ENCODE results near the gene C22orf42.
"Not testable (repeated sequence)": the region's sequence is repeated elsewhere in the genome, so short reads cannot be mapped to it uniquely, and the experiment has no call there.

The C22orf42 gene

GRCh38 chr22:32142600-32142999, 16.5 kb downstream of the C22orf42 start:
- Histone ChIP-seq H2AFZ (ENCODE audit: low read length) (no peak overlapping the region), H3K27ac (ENCODE audit: low read depth, low read length, poor library complexity, severe bottlenecking) (no peak overlapping the region), H3K79me2 (ENCODE audit: insufficient read depth, low read length) (no peaks in the 10 kb centered on the region), H4K20me1 (ENCODE audit: insufficient read depth, low read length) (no peaks in the 10 kb centered on the region), H3K36me3 (ENCODE audit: insufficient read depth, low read length) (no peaks in the 10 kb centered on the region), H3K27me3 (ENCODE audit: insufficient read depth, low read length) (no peaks in the 10 kb centered on the region), H3K4me1 (ENCODE audit: insufficient read depth, low read length, severe bottlenecking) (peaks cover 3% of the 10 kb centered on the region), H3F3A (ENCODE audit: insufficient read depth, low read length) (no peaks in the 10 kb centered on the region), H3K4me2 (ENCODE audit: low read length) (no peak overlapping the region), H3K9me3 (ENCODE audit: low read length) (no peaks in the 10 kb centered on the region), H3K9me2 (ENCODE audit: low read depth, low read length) (no peaks in the 10 kb centered on the region), H3K9ac (ENCODE audit: low read length) (no peak overlapping the region), H3K4me3 (ENCODE audit: low read depth, low read length, poor library complexity, severe bottlenecking) (no peak overlapping the region)
- TF ChIP-seq CTCF (IDR thresholded peaks at IDR 0.05; ENCODE audit: low read length): no peak
- no peak for TF ChIP-seq EZH2 (IDR thresholded peaks at IDR 0.05; ENCODE audit: borderline replicate concordance, low read length)

- not testable (repeated sequence) for H3K27ac ChIP-seq (ENCODE audit: low read depth, low read length, poor library complexity, severe bottlenecking); H3K27me3 ChIP-seq (ENCODE audit: insufficient read depth, low read length); H3K36me3 ChIP-seq (ENCODE audit: insufficient read depth, low read length); H3K4me2 ChIP-seq (ENCODE audit: low read length); H2AFZ ChIP-seq (ENCODE audit: low read length); H4K20me1 ChIP-seq (ENCODE audit: insufficient read depth, low read length); H3K9me3 ChIP-seq (ENCODE audit: low read length); H3K4me3 ChIP-seq (ENCODE audit: low read depth, low read length, poor library complexity, severe bottlenecking); H3K79me2 ChIP-seq (ENCODE audit: insufficient read depth, low read length); H3K9ac ChIP-seq (ENCODE audit: low read length); H3F3A ChIP-seq (ENCODE audit: insufficient read depth, low read length); H3K9me2 ChIP-seq (ENCODE audit: low read depth, low read length); H3K4me1 ChIP-seq (ENCODE audit: insufficient read depth, low read length, severe bottlenecking)
- TF ChIP-seq CTCF (IDR thresholded peaks at IDR 0.05; ENCODE audit: low read length): peak; percentile 40; the same call in 1 of the 2 replicates
These were observed 18.4 kb downstream of the C22orf42 start for GRCh38 chr22:32140688-32141087.

GRCh38 chr22:32138576-32138975, 20.5 kb downstream of the C22orf42 start:
- not testable (repeated sequence) for H3F3A ChIP-seq (ENCODE audit: insufficient read depth, low read length); H3K9me3 ChIP-seq (ENCODE audit: low read length); H4K20me1 ChIP-seq (ENCODE audit: insufficient read depth, low read length); H3K36me3 ChIP-seq (ENCODE audit: insufficient read depth, low read length); H2AFZ ChIP-seq (ENCODE audit: low read length); H3K9me2 ChIP-seq (ENCODE audit: low read depth, low read length); H3K27ac ChIP-seq (ENCODE audit: low read depth, low read length, poor library complexity, severe bottlenecking); H3K27me3 ChIP-seq (ENCODE audit: insufficient read depth, low read length); H3K4me1 ChIP-seq (ENCODE audit: insufficient read depth, low read length, severe bottlenecking); H3K9ac ChIP-seq (ENCODE audit: low read length); H3K79me2 ChIP-seq (ENCODE audit: insufficient read depth, low read length)
- Histone ChIP-seq H3K4me3 (ENCODE audit: low read depth, low read length, poor library complexity, severe bottlenecking) (peak overlapping the region; percentile 59), H3K4me2 (ENCODE audit: low read length) (peak overlapping the region; percentile 78)

GRCh38 chr22:32137731-32138324, 21.3 kb downstream of the C22orf42 start:
- H3K79me2 ChIP-seq (ENCODE audit: insufficient read depth, low read length); H4K20me1 ChIP-seq (ENCODE audit: insufficient read depth, low read length); H3K27ac ChIP-seq (ENCODE audit: low read depth, low read length, poor library complexity, severe bottlenecking); H3K9me2 ChIP-seq (ENCODE audit: low read depth, low read length); H3K36me3 ChIP-seq (ENCODE audit: insufficient read depth, low read length); H3K9ac ChIP-seq (ENCODE audit: low read length); H3F3A ChIP-seq (ENCODE audit: insufficient read depth, low read length); H3K4me1 ChIP-seq (ENCODE audit: insufficient read depth, low read length, severe bottlenecking); H3K9me3 ChIP-seq (ENCODE audit: low read length); H3K27me3 ChIP-seq (ENCODE audit: insufficient read depth, low read length): not testable (repeated sequence)
- H3K4me3 ChIP-seq (ENCODE audit: low read depth, low read length, poor library complexity, severe bottlenecking): peak overlapping the region; percentile 59
- H3K4me2 ChIP-seq (ENCODE audit: low read length): peak overlapping the region; percentile 78
- H2AFZ ChIP-seq (ENCODE audit: low read length): peak overlapping the region; percentile 65; the same call in 1 of the 2 replicates

GRCh38 chr22:32136881-32137280, 22.2 kb downstream of the C22orf42 start:
- H3K9me3 ChIP-seq (ENCODE audit: low read length); H3K79me2 ChIP-seq (ENCODE audit: insufficient read depth, low read length); H3K27ac ChIP-seq (ENCODE audit: low read depth, low read length, poor library complexity, severe bottlenecking); H2AFZ ChIP-seq (ENCODE audit: low read length); H3K4me2 ChIP-seq (ENCODE audit: low read length); H3K4me1 ChIP-seq (ENCODE audit: insufficient read depth, low read length, severe bottlenecking); H3K36me3 ChIP-seq (ENCODE audit: insufficient read depth, low read length); H3F3A ChIP-seq (ENCODE audit: insufficient read depth, low read length); H4K20me1 ChIP-seq (ENCODE audit: insufficient read depth, low read length); H3K9me2 ChIP-seq (ENCODE audit: low read depth, low read length); H3K9ac ChIP-seq (ENCODE audit: low read length); H3K27me3 ChIP-seq (ENCODE audit: insufficient read depth, low read length); H3K4me3 ChIP-seq (ENCODE audit: low read depth, low read length, poor library complexity, severe bottlenecking): not testable (repeated sequence)

GRCh38 chr22:32135958-32136357, 23.1 kb downstream of the C22orf42 start:
- H2AFZ ChIP-seq (ENCODE audit: low read length); H4K20me1 ChIP-seq (ENCODE audit: insufficient read depth, low read length); H3K4me1 ChIP-seq (ENCODE audit: insufficient read depth, low read length, severe bottlenecking); H3K4me3 ChIP-seq (ENCODE audit: low read depth, low read length, poor library complexity, severe bottlenecking); H3K79me2 ChIP-seq (ENCODE audit: insufficient read depth, low read length); H3K9ac ChIP-seq (ENCODE audit: low read length); H3K27me3 ChIP-seq (ENCODE audit: insufficient read depth, low read length); H3K9me2 ChIP-seq (ENCODE audit: low read depth, low read length); H3K4me2 ChIP-seq (ENCODE audit: low read length); H3K9me3 ChIP-seq (ENCODE audit: low read length); H3K27ac ChIP-seq (ENCODE audit: low read depth, low read length, poor library complexity, severe bottlenecking); H3K36me3 ChIP-seq (ENCODE audit: insufficient read depth, low read length); H3F3A ChIP-seq (ENCODE audit: insufficient read depth, low read length): not testable (repeated sequence)
